Measurements from ENCODE around the gene KANK4.
"Not testable (repeated sequence)": the region's sequence is repeated elsewhere in the genome, so short reads cannot be mapped to it uniquely, and the experiment has no call there.

KANK4 gene

DNA sequence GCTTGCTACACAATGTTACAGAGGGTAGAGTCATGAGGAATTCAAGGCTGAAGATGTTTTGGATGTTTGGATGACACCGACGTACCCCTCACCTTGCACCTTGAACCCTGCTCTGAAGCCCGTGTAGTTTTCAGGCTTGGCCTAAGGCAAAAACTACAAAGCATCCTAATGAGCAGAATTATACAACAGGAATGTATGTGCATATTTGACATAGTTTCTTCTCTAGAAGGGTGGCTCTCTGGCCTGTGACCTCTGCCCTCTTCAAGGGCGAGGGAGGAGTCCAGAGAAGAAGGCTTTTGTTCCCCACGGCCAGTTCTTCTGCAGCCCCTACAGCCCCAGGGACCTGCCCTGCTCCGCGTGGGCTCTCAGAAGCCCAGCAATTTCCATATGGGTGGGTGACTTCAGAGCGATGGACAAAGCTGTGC, 81.3 kb downstream of the KANK4 start:
- DNase-seq (ENCODE audit: low read depth) = no peak

DNA sequence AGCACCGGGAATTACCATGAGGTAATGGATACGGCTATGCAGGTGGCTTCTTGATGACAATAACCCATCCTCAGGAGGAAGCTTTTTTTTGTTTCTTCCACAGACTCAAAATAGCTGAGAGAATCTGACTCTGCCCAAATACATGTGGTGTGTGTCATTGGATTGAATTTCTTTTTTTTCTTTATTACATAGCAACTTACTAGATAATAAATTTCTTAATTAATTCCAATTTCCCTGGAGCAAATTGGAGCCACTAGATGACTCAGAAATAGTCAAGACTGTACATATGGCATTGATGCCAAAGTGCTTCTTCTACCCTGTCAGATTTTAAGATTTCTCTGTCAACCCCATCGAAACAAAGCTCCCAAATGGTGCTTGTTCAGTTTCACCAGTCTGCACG, 81.9 kb downstream of the KANK4 start:
- no peak for DNase-seq (ENCODE audit: low read depth)

DNA sequence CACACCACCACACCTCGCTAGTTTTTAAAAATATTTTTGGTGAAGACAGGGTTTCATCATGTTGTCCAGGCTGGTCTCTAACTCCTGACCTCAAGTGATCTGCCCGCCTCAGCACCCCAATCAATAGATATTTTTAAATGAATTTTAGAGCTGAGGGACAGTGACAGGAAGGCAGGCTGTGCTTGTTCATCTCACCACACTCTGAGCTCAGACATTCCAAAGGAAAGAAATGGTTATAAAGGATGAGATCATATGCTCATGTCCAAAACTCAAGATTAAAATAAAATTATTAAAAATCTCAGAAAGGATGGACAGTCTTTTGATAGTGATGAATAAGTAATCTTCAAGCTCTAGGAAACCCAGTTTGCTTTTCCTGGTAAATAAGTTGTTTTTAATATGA, 83.7 kb downstream of the KANK4 start:
- no peak for DNase-seq (ENCODE audit: low read depth)

DNA sequence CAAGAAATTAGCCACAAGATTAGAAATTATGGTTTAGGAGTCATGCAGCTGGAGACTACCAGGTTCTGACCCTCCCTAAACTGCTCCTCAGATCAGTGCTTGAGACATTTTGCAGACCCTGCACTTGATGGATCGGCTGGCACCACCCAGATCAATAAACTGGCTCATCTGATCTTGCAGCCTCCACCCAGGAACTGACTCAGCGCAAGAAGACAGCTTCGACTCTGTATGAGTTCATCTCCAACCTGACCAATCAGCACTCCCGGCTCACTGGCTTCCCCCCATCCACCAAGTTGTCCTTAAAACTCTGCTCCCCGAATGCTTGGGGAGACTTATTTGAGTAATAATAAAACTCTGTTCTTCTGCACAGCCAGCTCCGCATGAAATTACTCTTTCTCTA, 84.5 kb downstream of the KANK4 start:
- DNase-seq (ENCODE audit: low read depth) = no peak

DNA sequence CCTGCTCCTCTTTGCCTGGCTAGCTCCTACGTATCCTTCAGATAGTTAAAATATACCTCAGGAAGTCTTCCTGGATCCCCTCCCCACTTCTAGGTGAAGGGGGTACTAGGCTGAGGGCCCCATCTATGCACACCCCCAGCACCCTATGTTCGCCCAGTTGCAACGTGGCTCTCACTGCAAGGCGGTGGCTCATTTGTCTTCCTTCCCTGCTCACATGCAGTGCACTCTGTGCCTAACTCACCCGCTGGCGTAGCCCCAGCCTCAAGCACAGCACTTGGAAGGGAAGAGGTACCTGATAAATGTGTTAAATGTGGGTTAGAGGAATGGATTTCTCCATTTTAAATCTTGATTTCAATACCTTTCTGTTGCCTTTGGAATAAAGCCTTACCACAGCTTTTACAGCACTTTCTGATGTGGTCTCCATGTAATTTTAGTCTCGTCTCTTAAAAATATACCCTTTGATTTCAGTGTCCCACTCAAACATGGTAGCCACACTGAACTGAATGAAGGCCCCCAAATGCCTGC, 85.2 kb downstream of the KANK4 start:
- DNase-seq (ENCODE audit: low read depth) = no peak

DNA sequence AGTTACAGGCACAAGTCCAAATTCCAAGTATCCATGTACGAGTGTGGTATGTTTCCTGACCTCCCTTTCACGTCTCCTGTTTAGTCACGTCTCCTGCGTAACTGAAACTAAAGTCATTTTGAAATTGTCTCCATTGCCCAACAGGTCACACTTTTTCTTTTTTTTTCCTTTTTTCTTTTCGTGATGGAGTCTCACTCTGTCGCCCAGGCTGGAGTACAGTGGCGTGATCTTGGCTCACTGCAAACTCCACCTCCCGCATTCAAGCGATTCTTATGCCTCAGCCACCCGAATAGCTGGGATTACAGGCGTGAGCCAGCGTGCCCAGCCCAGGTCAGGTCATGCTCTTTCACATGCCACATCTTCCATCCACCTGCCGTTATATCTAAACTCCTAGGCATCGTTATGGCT, 86.4 kb downstream of the KANK4 start:
- no peak for DNase-seq (ENCODE audit: low read depth)

DNA sequence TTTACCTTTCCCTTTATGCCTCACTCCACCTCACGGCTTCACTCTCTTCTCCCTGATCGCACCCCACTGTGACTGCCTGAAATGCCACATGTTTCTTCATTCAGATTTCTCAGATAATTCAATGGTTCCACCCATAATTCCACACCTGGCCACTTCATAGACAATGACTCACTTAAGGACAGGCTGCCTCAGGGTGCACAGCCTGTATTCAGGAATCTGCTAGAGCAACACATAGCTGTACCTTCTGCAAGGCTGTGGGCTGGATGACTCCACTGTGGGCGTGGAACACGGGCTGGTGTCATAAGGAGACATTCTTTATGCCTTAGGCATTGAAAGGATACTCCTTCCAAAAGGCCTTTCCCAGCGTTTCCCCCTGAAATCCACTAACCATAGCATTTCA, 88.5 kb downstream of the KANK4 start:
- DNase-seq (ENCODE audit: low read depth) = no peak

DNA sequence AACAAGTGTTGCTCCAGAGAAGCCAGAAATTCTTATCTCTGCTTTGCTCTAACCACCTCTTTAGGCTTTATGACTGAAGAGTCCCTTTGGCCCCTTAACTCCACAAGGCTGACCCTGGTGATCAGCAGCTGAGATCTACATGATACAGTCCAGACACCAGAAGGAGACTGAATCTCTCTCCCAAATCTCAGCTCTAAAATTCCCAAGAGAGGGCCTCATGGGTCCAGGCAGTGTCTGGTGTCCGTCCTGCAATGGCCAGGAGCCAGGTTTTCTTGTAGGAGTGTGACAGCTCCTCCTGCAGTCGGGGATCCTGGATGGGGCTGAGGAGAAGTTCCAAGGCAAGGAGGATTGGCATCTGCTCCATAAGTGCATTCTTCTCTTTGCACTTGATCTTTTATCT, 89.3 kb downstream of the KANK4 start:
- no peak for DNase-seq (ENCODE audit: low read depth)

DNA sequence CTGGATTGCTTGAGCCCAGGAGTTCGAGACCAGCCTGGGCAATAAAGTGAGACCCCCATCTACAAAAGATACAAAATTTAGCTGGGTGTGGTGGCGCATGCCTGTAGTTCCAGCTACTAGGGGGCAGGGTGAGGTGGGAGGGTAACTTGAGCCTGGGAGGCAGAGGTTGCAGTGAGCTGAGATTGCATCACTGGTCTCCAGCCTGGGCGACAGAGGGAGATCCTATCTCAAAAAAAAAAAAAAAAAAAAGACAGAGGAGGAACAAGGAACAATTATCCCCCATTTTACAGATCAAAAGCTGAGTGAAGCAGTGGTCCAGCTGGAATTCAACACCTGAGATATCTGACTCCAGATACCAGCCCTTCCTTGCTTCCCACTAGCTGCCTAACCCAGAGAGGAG, 89.8 kb downstream of the KANK4 start:
- no peak for DNase-seq (ENCODE audit: low read depth)

DNA sequence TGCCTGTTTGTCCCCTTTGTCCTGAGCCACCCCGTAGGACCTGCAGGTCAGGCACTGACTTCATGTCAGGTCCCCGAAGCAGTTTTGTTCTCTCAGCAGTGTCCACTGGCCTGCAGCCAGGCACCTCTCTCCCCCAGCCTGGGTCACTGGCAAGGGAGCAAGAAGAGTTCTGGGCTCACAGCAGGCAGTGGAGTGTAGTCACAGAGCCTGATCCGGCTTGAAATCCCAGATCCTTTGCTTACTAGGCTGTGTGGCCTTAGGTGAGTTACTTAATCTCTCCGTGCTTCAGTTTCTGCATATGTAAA, 90.4 kb downstream of the KANK4 start:
- DNase-seq (ENCODE audit: low read depth) = no peak

DNA sequence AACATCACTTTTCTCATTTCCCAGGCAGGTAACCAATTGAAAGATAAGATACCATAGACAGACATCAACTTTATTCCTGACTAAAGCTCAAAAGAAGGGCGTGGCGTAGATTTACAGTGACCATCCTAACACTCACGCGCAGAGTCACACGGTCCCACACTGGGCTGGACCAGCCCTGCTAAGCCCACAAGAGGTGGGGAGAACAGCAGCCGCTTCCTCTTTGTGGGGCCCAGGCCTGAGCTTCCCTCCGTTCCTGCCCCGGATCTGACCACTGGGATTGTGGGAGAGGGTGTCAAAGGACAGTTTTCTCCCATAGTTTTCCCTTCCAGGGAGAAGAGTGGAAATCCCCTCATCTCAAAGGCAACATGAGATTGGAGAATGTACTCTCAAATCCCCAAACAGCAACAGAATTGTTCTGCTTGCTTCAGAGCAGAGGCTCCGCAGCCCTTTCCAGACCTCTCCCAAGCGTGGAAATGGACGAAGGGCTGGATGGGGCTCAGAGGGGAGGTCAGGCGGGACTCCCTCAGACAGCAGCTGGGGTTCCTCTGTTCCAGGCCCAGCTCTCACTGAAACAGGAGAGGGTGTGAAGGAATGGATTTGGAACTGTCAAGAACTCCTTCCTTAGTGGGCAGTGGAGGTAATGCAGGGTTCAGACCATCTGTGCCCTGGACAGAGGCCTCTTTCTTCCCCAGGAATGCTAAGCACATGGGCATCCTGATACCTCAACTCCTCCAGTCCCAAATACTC, 90.9 kb downstream of the KANK4 start:
- no peak for DNase-seq (ENCODE audit: low read depth)

DNA sequence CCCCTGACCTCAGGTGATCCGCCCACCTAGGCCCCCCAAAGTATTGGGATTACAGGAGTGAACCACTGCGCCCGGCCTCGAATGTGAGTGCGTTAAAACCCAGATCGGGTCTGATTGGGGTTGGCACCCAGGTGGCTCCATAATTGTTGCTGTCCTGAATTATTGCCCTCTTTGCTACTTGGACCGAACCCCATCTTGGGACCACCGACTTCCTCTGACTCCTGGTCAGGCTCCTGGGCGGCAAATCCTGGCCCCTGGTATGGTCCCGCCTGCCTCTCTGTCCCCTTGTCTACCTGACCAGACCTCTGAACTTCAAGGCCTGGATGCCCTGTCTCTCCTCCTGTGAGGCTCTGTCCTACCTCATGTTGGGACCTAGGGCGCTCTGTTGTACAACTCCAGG, 91.7 kb downstream of the KANK4 start:
- DNase-seq (ENCODE audit: low read depth) = no peak

DNA sequence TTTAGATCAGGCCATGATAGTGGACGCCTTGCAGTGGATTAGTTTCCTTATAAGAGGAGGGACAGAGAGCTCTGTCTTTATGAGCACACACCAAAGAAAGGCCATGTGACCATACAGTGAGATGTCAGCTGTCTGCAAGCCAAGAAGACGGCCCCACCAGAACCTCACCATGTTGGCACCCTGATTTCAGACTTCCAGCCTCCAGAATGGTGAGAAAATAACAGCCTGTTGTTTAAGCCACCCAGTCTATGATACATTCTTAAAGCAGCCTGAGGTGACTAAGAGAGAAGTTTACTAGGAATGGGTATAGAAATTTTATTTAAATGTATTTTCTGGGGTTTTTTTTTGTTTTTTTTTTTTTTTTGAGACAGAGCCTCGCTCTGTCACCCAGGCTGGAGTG, 95.1 kb downstream of the KANK4 start:
- DNase-seq (ENCODE audit: low read depth) = no peak

DNA sequence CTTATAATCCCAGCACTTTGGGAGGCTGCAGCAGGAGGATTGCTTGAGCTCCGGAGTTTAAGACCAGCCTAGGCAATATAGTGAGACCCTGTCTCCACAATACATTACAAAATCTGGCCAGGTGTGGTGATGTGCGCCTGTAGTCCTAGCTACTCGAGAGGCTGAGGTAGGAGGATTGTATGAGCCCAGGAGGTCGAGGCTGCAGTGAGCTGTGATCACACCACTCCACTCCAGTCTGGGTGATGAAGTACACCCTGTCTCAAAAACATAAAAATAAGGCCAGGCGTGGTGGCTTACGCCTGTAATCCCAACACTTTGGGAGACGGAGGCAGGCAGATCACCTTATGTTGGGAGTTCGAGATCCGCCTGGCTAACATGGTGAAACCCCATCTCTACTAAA, 96.9 kb downstream of the KANK4 start:
- no peak for DNase-seq (ENCODE audit: low read depth)

DNA sequence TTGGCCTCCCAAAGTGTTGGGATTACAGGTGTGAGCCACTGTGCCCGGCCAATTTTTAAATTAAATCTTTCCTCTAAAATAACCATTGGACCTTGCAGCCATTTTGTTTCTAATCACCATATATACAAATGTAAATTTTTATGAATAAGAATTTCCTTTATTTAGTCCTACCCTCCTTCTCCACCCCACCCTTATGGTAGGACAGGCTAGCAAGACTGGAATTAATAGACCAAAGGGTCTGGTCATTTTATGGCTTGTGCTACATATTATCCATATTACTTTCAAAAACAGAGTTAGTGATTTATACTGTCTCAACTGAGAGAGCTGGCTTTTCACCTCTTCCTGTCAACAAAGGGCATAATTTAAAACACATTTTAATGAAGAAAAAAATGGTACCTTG, 98.1 kb downstream of the KANK4 start:
- no peak for DNase-seq (ENCODE audit: low read depth)

DNA sequence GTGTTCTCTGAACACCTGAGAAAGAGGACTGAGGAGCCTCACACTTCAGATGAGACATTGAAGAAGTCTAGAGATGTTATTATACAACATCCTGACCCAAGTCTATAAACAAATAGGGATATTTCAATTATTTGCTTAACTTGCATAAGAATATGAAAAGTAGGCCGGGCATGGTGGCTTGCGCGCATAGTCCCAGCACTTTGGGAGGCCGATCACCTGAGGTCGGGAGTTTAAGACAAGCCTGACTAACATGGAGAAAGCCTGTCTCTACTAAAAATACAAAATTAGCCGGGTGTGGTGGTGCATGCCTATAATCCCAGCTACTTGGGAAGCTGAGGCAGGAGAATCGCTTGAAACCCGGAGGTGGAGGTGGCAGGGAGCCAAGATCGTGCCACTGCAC, 98.8 kb downstream of the KANK4 start:
- not testable (repeated sequence) for DNase-seq (ENCODE audit: low read depth)

DNA sequence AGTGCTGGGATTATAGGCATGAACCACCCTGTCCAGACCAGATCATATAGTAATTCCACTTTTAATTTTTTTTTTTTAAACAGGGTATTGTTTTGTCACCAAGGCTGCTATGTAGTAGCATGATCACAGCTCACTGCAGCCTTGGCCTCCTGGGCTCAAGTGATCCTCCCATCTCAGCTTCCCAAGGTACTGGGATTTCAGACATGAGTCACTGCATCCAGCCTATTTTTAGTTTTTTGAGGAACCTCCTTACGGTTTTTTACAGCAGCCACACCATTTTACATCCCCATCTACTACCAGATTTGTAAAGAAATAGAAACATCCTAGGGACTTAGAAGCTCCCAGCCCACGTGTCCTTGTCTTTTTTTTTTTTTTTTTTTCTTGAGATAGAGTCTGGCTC, 100.6 kb downstream of the KANK4 start:
- DNase-seq (ENCODE audit: low read depth) = no peak

DNA sequence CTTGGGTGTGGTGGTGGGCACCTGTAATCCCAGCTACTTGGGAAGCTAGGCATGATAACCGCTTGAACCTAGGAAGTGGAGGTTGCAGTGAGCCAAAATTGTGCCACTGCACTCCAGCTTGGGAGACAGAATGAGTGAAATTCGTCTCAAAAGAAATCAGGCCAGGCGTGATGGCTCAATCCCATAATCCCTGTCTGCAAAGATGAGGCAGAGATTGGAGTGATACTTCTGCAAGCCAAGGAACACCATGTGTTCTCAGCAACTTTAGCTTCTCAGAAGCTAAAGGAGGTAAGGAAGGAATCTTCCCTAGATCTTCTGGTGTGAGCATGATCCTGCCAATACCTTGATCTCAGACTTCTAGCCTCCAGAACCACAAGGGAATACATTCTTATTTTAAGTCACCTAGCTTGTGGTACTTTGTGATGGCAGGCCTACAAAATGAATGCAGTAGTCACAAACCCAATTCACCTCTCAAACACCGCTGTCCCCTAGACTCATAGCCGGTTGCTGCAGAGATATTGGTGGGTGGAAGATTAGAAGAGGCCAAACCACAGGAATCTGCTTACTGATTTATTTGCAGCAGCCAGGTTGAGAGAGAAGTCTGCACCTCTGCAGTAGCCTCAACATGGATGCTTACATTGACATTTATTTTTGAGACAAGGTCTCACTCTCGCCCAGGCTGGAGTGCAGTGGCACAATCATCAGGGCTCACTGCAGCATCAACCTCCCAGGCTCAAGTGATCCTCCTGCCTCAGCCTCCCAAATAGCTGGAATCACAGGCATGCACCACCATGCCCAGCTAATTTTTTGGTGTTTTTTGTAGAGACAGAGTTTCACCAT, 105.9 kb downstream of the KANK4 start:
- DNase-seq (ENCODE audit: low read depth) = no peak

DNA sequence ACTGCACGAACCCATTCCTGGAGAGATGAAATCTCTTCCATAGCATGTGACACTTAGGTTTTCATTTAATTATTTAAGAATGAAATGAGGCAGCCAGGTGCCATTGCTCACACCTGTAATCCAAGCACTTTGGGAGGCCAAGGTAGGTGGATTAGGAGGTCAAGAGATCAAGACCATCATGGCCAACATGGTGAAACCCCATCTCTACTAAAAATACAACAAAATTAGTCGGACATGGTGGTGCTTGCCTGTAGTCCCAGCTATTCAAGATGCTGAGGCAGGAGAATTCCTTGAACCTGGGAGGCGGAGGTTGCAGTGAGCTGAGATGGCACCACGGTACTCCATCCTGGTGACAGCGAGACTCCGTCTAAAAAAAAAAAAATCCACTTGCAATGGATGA, 106.8 kb downstream of the KANK4 start:
- DNase-seq (ENCODE audit: low read depth) = no peak

DNA sequence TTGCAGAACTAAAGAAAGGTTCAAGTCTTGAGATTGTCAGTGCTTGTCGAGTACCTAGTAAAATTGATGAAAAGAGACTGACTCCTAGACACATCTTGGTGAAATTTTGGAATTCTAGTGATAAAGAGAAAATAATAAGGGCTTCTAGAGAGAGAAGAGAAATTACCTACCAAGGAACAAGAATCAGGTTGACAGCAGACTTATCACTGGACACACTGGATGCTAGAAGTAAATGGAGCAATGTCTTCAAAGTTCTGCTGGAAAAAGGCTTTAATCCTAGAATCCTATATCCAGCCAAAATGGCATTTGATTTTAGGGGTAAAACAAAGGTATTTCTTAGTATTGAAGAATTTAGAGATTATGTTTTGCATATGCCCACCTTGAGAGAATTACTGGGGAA, 108.3 kb downstream of the KANK4 start:
- no peak for DNase-seq (ENCODE audit: low read depth)

DNA sequence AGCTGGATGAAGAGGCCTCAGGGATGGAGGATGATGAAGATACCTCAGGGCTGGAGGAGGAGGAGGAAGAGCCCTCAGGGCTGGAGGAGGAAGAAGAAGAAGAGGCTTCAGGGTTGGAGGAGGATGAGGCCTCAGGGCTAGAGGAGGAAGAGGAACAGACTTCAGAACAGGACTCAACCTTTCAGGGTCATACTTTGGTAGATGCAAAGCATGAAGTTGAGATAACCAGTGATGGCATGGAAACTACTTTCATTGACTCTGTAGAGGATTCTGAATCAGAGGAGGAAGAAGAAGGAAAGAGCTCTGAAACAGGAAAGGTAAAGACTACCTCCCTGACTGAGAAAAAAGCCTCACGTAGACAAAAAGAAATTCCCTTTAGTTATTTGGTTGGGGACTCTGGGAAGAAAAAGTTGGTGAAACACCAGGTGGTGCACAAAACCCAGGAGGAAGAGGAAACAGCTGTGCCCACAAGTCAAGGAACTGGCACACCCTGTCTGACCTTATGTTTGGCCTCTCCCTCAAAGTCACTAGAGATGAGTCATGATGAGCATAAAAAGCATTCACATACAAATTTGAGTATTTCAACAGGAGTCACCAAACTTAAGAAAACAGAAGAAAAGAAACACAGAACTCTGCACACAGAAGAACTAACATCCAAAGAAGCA, 109.2 kb downstream of the KANK4 start:
- DNase-seq (ENCODE audit: low read depth) = no peak

DNA sequence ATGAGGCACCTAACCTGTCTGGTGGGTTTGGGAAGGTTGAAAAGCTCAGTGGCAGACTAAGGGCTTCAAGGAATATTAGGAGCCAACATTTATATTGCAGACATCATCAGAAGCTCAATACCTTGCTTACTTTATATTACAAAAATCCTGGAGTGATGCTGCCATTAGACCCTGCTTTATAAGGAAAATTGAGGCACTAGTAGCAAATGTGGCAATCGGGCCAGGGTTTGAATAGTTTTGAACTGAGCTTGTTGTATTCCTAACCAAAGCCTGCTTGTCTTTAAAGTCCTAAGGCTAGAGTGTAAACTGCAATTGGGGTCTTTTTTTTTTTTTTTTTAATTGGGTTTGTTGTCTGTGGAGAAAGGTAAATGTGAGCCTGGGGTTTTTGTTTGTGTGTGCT, 110.3 kb downstream of the KANK4 start:
- DNase-seq (ENCODE audit: low read depth) = no peak

DNA sequence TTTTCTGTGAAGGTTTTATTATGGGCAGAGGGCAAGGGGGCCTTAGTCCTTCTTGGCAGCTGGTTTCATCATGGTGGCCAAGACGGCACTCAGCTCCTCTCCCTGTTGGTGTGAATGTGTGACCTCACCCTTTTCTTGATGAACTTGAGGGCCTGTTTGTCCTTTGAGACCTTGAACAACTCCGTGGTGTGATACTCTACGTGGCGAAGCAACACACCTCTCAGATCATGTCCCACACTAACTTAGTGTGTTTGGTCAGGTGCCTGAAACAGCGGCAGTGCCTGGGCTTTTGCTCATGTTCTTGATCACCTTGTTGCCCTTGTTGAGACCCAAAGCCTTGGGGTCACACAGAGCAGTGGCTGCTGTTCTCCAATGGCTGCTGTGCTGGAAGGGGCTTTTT, 111.1 kb downstream of the KANK4 start:
- DNase-seq (ENCODE audit: low read depth) = no peak

Measured in stimulated activated CD8-positive, alpha-beta memory T cell treated with anti-CD3 and anti-CD28 coated beads, Interleukin-4, amount 100 ng/mL, for 24 hours (primary cell).